Loucy (cell line): ENCODE results near the gene SELENOP.

ENCODE experiments used
- H2AFZ ChIP-seq: fragments of 200-600 bp; sonication (generic); 2 replicates; pipeline ENCODE4 v1.6.0; 2016; ENCODE audit warnings: antibody characterized with exemption, mild to moderate bottlenecking, low read length, moderate library complexity
- H3F3A ChIP-seq: fragments of 200-600 bp; 2 replicates; pipeline ENCODE4 v1.6.0; 2016; ENCODE audit warnings: antibody characterized with exemption, low read depth, mild to moderate bottlenecking
- H3K27me3 ChIP-seq: fragments of 200-600 bp; sonication (generic); 2 replicates; pipeline ENCODE4 v1.6.1; 2014; ENCODE audit warnings: low read length, mild to moderate bottlenecking; ENCODE audit not compliant: insufficient read depth, poor library complexity, severe bottlenecking
- H3K36me3 ChIP-seq: fragments of 200-600 bp; sonication (generic); 2 replicates; pipeline ENCODE4 v1.6.1; 2016; ENCODE audit warnings: low read length; ENCODE audit not compliant: insufficient read depth
- H3K4me1 ChIP-seq: fragments of 200-600 bp; sonication (generic); 2 replicates; pipeline ENCODE4 v1.5.1; 2014; ENCODE audit warnings: low read length, mild to moderate bottlenecking; ENCODE audit not compliant: insufficient read depth, poor library complexity, severe bottlenecking
- H3K4me2 ChIP-seq: fragments of 200-600 bp; sonication (generic); 2 replicates; pipeline ENCODE4 v1.6.0; 2014; ENCODE audit warnings: antibody characterized with exemption, low read length, low read depth, mild to moderate bottlenecking; ENCODE audit not compliant: poor library complexity, severe bottlenecking
- H3K4me3 ChIP-seq: fragments of 200-600 bp; sonication (generic); 2 replicates; pipeline ENCODE4 v1.5.1; 2014; ENCODE audit warnings: low read length, mild to moderate bottlenecking, mixed read lengths; ENCODE audit not compliant: poor library complexity, severe bottlenecking
- H3K79me2 ChIP-seq: fragments of 200-600 bp; sonication (generic); 2 replicates; pipeline ENCODE4 v1.6.1; 2014; ENCODE audit warnings: low read length; ENCODE audit not compliant: insufficient read depth
- H3K9ac ChIP-seq: fragments of 200-600 bp; sonication (generic); 2 replicates; pipeline ENCODE4 v1.6.0; 2014; ENCODE audit warnings: mild to moderate bottlenecking, low read depth, low read length, moderate library complexity; ENCODE audit not compliant: poor library complexity, severe bottlenecking
- H3K9me2 ChIP-seq: fragments of 200-600 bp; sonication (generic); replicated peaks from 2 replicates; pipeline ENCODE4 v1.6.1; 2016; ENCODE audit warnings: low read depth, low read length, mixed read lengths
- H3K9me3 ChIP-seq: fragments of 200-600 bp; sonication (generic); 2 replicates; pipeline ENCODE4 v1.6.1; 2014; ENCODE audit warnings: mild to moderate bottlenecking, antibody characterized with exemption, low read length, low read depth; ENCODE audit not compliant: insufficient read depth
- H4K20me1 ChIP-seq: fragments of 200-600 bp; sonication (generic); 2 replicates; pipeline ENCODE4 v1.6.0; 2014; ENCODE audit warnings: antibody characterized with exemption, low read length, mild to moderate bottlenecking; ENCODE audit not compliant: insufficient read depth, poor library complexity, severe bottlenecking
- CTCF ChIP-seq: fragments of 200-600 bp; sonication (generic); conservative IDR thresholded peaks from 2 replicates; pipeline ENCODE4 v1.5.1; 2014; ENCODE audit warnings: mild to moderate bottlenecking, antibody characterized with exemption, low read length
- EZH2phosphoT487 ChIP-seq: fragments of 200-600 bp; IDR thresholded peaks from 2 replicates; pipeline ENCODE4 v1.6.1; 2018; ENCODE audit warnings: antibody characterized with exemption, mild to moderate bottlenecking, moderate library complexity, borderline replicate concordance

Gene SELENOP

GRCh38 chr5:42811591-42812446 lies at the start of gene SELENOP:
Gene SELENOP (minus strand): TSS chr5:42811892. CDS start chr5:42808353, 3,539 bp downstream.
- H3F3A ChIP-seq: no peaks in the 10 kb centered on the region
- H3K36me3 ChIP-seq: no peaks in the 10 kb centered on the region
- H2AFZ ChIP-seq: peak within 1 kb of the TSS; percentile 75
- H3K9me2 ChIP-seq: no peaks in the 10 kb centered on the region
- H3K79me2 ChIP-seq: no peaks in the 10 kb centered on the region
- peaks cover 12% of the 10 kb centered on the region for H3K4me1 ChIP-seq
- no peaks in the 10 kb centered on the region for H3K27me3 ChIP-seq
- peak within 1 kb of the TSS; percentile 33 for H3K4me3 ChIP-seq
- H4K20me1 ChIP-seq: no peaks in the 10 kb centered on the region
- peak within 1 kb of the TSS; percentile 2 for H3K9ac ChIP-seq
- TF ChIP-seq EZH2phosphoT487 (no peak), CTCF (no peak)
- peak within 1 kb of the TSS; percentile 52 for H3K4me2 ChIP-seq
- no peaks in the 10 kb centered on the region for H3K9me3 ChIP-seq

- H3K4me3 ChIP-seq: no peak overlapping the region
- H2AFZ ChIP-seq: no peak overlapping the region
- H4K20me1 ChIP-seq: no peaks in the 10 kb centered on the region
- H3K9me2 ChIP-seq: no peaks in the 10 kb centered on the region
- no peaks in the 10 kb centered on the region for H3K27me3 ChIP-seq
- no peak overlapping the region for H3K4me2 ChIP-seq
- H3F3A ChIP-seq: no peaks in the 10 kb centered on the region
- no peaks in the 10 kb centered on the region for H3K79me2 ChIP-seq
- H3K9ac ChIP-seq: no peak overlapping the region
- H3K9me3 ChIP-seq: no peaks in the 10 kb centered on the region
- H3K4me1 ChIP-seq: no peaks in the 10 kb centered on the region
- H3K36me3 ChIP-seq: no peaks in the 10 kb centered on the region
- no peak for TF ChIP-seq CTCF
- no peak for TF ChIP-seq EZH2phosphoT487
These were observed 47.0 kb upstream of the SELENOP start for GRCh38 chr5:42858687-42859086.

GRCh38 chr5:42858031-42858643 lies 46.4 kb upstream of the SELENOP start:
- H3K4me3 ChIP-seq: no peak overlapping the region
- no peak overlapping the region for H3K4me2 ChIP-seq
- H2AFZ ChIP-seq: no peak overlapping the region

More at GRCh38 chr5:42858031-42858643, 46.4 kb upstream of the SELENOP start:
- no peaks in the 10 kb centered on the region for H3K4me1 ChIP-seq
- no peaks in the 10 kb centered on the region for H3K9me3 ChIP-seq
- no peaks in the 10 kb centered on the region for H3K27me3 ChIP-seq
- H3K9ac ChIP-seq: no peak overlapping the region
- no peak for TF ChIP-seq CTCF
- H3K36me3 ChIP-seq: no peaks in the 10 kb centered on the region
- no peaks in the 10 kb centered on the region for H3K9me2 ChIP-seq
- no peaks in the 10 kb centered on the region for H3K79me2 ChIP-seq
- no peaks in the 10 kb centered on the region for H3F3A ChIP-seq
- no peaks in the 10 kb centered on the region for H4K20me1 ChIP-seq
